Measurements from ENCODE around the gene DNAH2. TPM values are rescaled to one million over a fixed set of nuclear protein-coding genes. Genes with fewer than 3 reads are reported as not detected.

The DNAH2 gene
- total and polyA plus RNA-seq, 10 donors = 0.02 to 1.1 (median 0.13) TPM; not detected in 1

DNA sequence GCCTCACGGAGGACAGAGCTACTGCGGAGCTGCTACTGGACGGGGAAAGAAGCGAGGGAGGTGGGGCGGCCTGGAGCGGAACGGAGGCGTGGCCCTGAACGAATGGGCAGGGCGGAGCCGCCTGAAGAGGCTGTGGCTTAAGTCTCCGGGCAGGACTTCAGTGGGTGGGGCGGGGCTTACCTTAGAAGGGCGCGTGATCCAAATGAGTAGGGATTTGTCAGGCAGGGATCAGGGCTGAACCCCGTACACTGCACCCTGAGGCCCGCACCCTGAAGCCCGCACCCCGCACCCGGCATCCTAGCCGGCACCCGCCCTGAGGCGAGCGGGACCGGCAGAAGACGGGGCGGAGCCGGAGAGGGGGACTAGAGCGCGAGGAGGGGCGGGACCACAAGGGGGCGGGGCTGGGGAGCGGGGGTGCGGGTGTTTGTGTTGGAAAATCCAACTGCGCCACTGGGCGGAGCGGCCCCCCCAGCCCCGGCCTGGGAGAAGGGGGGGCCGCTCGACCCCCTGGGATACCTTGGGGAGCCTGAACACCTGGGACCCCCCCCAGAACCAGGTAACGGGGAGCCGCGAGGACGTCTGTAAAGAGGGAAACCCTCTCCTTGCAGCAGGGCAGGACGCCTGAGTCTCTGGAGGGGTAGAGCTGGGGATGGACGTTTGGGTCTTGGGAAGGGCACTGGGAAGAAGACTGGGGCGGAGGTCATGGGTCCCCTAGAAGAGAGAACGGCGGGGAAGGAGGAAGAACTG is 116.4 kb downstream of the DNAH2 start, which contains the start of gene KDM6B:
Gene KDM6B (plus strand): TSS at position 423 of the 747 bp plus-strand sequence. CDS start 11,338 bp downstream, outside the sequence.
- H3K9me3 ChIP-seq = no peaks in the 10 kb centered on the region
- intact Hi-C loops (cut with DNase I; ENCODE audit: low total_unique reads) = no loop called here
- peak within 1 kb of the TSS; percentile 88 to 100 (median 95) for H3K27ac ChIP-seq
- 0 to 1% (median 1%) methylated on average over 26 to 49 of the region's 49 CpGs for WGBS, 5 donors
- DNase-seq = peak; percentile 97
- TF ChIP-seq POLR2A (IDR thresholded peaks at IDR 0.05) = no peak
- TF ChIP-seq, protein P1, sequence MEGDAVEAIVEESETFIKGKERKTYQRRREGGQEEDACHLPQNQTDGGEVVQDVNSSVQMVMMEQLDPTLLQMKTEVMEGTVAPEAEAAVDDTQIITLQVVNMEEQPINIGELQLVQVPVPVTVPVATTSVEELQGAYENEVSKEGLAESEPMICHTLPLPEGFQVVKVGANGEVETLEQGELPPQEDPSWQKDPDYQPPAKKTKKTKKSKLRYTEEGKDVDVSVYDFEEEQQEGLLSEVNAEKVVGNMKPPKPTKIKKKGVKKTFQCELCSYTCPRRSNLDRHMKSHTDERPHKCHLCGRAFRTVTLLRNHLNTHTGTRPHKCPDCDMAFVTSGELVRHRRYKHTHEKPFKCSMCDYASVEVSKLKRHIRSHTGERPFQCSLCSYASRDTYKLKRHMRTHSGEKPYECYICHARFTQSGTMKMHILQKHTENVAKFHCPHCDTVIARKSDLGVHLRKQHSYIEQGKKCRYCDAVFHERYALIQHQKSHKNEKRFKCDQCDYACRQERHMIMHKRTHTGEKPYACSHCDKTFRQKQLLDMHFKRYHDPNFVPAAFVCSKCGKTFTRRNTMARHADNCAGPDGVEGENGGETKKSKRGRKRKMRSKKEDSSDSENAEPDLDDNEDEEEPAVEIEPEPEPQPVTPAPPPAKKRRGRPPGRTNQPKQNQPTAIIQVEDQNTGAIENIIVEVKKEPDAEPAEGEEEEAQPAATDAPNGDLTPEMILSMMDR (IDR thresholded peaks at IDR 0.05 in 8 of 11, conservative IDR thresholded peaks at IDR 0.05 in 3 of 11) = peak in 4 of 11 experiments; percentile 23 to 44 (median 38)
- peak; percentile 17 to 82 (median 75) for TF ChIP-seq POLR2AphosphoS5 (IDR thresholded peaks at IDR 0.05)
- peaks cover 27 to 57% (median 37%) of the 10 kb centered on the region in 6 donors for H3K4me1 ChIP-seq
- H3K4me3 ChIP-seq = peak within 1 kb of the TSS; percentile 72 to 86 (median 83)
- H3K36me3 ChIP-seq = no peaks in the 10 kb centered on the region
- H3K27me3 ChIP-seq (replicated peaks in 1 of 7) = peaks cover 0 to 6% (median 0%) of the 10 kb centered on the region in 7 donors

DNA sequence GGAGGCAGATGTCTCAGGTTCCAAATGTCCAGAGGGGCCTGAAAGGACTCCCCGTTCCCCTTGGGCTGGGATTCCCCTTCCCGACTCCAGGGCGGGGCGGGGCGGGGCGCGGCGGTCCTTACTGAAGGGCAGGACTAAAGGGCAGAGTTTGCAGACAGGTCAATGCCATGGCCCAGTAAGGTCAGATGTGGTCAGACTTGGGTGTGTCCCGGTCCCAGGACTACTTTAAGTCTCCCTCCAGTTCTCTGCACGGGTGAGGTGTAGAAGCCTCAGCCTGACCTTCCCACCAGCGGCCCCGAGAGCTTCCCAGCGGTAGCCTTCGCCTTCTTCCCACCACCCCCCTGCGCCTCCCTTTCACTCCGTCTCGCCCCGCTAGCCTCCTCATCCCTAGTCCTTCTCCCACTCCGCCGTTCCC is 117.0 kb downstream of the DNAH2 start:
- Histone ChIP-seq H3K27me3 (replicated peaks in 1 of 7) (peaks cover 0 to 6% (median 0%) of the 10 kb centered on the region in 7 donors), H3K4me3 (peak overlapping the region; percentile 72 to 86 (median 83)), H3K27ac (peak overlapping the region; percentile 88 to 100 (median 95)), H3K4me1 (peaks cover 33 to 63% (median 43%) of the 10 kb centered on the region in 6 donors), H3K36me3 (peaks cover 0 to 2% (median 0%) of the 10 kb centered on the region in 6 donors), H3K9me3 (no peaks in the 10 kb centered on the region)
- intact Hi-C loops (cut with DNase I; ENCODE audit: low total_unique reads) = no loop called here
- TF ChIP-seq POLR2A (IDR thresholded peaks at IDR 0.05) (no peak), POLR2AphosphoS5 (IDR thresholded peaks at IDR 0.05) (no peak)
- TF ChIP-seq, protein P1 (IDR thresholded peaks at IDR 0.05 in 8 of 11, conservative IDR thresholded peaks at IDR 0.05 in 3 of 11) = no peak
- WGBS, 5 donors = 0 to 1% (median 1%) methylated on average over 11 to 20 of the region's 20 CpGs
- peak; percentile 94 for DNase-seq

DNA sequence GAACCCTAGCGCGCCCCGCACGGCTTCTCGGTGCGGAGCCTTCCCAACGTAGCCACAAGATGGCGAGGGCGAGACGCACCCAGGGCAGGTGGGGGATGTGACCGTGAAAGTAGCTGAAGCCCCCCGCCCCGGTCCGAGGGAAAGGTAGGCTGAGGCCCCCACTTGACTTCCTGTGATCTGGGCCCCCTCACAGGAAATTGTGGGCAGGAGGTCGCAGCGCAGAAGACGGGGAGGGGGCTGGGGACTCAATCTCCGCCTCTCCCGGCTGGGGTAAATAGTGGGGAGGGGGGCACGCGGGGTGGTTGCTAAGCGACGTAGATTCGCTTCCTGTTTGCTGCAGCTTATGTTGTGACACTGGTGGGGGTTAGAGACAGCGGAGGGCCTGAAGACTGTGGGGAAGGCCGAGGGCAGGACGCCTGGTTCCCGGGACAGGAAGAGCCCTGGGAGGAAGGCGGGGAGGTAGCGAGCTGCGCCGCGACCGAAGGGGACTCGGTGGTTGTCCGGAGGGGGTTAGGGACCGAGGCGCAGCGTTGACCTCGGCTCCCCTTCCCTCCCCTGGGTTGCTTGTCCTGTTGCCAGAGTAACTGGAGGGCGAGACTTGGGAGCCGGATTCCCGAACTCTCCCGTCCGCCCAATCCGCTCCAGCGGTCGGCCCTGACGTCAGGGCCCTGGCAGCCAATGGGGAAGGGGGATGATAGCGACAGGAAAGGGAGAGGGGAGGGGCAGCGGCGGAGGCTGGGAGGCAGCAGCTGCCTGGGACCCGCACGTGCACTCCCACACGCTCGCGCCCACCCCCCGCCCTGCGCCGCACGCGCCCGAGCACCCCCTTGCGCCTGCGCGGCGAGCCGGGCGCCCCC is 117.6 kb downstream of the DNAH2 start:
- H3K4me1 ChIP-seq = peaks cover 33 to 69% (median 50%) of the 10 kb centered on the region in 6 donors
- H3K27me3 ChIP-seq (replicated peaks in 1 of 7) = peaks cover 0 to 6% (median 0%) of the 10 kb centered on the region in 7 donors
- peaks cover 0 to 8% (median 0%) of the 10 kb centered on the region in 6 donors for H3K36me3 ChIP-seq
- intact Hi-C loops (cut with DNase I; ENCODE audit: low total_unique reads) = no loop called here
- no peaks in the 10 kb centered on the region for H3K9me3 ChIP-seq
- 0 to 1% (median 1%) methylated on average over 39 to 69 of the region's 69 CpGs for WGBS, 5 donors
- peak; percentile 95 for DNase-seq
- peak overlapping the region; percentile 72 to 86 (median 83) for H3K4me3 ChIP-seq
- H3K27ac ChIP-seq = peak overlapping the region; percentile 88 to 100 (median 95)
- TF ChIP-seq POLR2A (IDR thresholded peaks at IDR 0.05) (peak in 2 of 3 donors; percentile 63 to 66), POLR2AphosphoS5 (IDR thresholded peaks at IDR 0.05) (peak; percentile 87 to 93 (median 87))
- TF ChIP-seq, protein P1 (IDR thresholded peaks at IDR 0.05 in 8 of 11, conservative IDR thresholded peaks at IDR 0.05 in 3 of 11) = peak; percentile 73 to 92 (median 89)
